SKM-1 treated with dmso at 0.1 percent for 144 hours (cell line): ENCODE data around the gene KCNT1.

Source experiments
- DNase-seq: peaks from one replicate; lab custom pipeline; 2025; ENCODE audit not compliant: unreplicated experiment; lab: John Stamatoyannopoulos, UW

KCNT1 gene

GRCh38 chr9:135794361-135794885, 92.4 kb downstream of the KCNT1 start:
- DNase-seq: no peak

GRCh38 chr9:135795391-135795790, 93.4 kb downstream of the KCNT1 start:
- DNase-seq: no peak

GRCh38 chr9:135796784-135797485, 95.0 kb downstream of the KCNT1 start:
- DNase-seq: no peak

DNA sequence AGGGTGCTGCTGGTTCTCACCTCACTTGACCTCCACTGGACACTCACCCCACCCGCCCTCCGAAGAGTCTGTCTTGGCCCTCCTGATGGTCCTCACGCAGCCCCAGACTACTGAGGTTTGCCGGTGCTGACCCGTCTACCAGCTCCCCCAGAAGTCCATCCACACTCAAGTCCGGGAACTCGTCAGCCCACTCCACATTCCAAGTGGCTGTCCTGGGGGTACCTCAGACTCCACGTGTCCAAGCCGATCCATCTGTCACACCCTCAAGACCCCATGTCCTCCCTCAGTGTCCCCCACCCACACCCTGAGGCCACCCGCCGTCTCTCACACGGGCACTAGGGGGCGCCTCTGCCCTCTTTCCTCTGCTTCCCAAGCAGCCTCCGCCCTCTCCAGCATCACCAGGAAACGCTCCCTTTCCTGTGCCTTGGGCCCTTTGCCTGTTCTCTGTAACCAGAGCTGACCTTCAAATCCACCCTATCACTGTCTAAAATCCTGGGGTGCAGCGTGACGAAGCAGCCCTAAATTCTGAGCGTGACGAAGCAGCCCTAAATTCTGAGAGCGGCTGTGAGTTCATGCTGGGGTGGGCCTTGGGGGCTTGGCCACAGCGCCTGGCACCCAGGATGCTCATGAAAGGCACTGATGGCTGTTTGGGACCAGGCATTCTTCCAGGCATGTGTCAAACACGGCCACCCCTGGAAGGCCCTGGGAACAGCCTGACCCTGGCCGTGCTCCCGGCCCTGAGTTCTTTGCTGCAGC, 95.7 kb downstream of the KCNT1 start:
- peak; percentile 12 for DNase-seq

DNA sequence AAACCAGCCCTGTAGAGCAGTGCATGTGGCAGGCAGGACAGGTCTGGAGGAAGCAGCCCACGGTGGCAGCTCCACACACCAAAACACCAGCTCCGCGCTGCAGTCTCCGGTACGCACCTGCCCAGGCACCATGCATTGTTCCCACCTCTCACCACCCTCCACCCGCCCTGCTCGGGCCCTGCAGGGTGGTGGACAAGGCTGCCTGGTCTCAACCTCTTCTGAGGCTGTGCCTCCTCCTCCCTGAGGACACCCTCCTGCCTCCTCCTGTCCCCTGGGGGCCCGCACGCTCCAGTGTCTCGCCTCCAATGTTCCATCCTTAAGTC, 96.2 kb downstream of the KCNT1 start:
- DNase-seq: no peak

DNA sequence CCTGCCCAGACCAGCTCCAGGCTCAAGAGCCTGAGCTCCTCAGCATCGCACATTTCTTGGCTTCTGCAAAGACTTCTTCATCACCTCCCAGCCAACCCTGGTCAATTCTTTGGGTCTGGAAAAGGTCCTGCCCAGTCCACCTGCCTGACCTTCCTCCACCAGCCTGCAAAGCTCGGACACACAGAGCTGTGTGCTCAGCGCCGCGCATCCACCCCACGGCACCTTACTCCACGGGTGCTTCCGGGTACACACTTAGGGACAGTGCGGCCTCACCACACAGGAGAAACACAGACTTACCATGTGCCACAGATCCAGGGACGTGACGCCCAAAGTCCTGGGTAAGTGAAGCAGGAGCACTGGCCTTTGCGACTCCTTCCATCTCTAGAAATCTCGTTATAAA, 97.3 kb downstream of the KCNT1 start:
- DNase-seq: no peak

GRCh38 chr9:135801070-135801469, 99.1 kb downstream of the KCNT1 start:
- no peak for DNase-seq

GRCh38 chr9:135802876-135803419, 101.0 kb downstream of the KCNT1 start:
- DNase-seq: no peak

- no peak for DNase-seq
Observed at GRCh38 chr9:135803441-135803840, 101.5 kb downstream of the KCNT1 start.

DNA sequence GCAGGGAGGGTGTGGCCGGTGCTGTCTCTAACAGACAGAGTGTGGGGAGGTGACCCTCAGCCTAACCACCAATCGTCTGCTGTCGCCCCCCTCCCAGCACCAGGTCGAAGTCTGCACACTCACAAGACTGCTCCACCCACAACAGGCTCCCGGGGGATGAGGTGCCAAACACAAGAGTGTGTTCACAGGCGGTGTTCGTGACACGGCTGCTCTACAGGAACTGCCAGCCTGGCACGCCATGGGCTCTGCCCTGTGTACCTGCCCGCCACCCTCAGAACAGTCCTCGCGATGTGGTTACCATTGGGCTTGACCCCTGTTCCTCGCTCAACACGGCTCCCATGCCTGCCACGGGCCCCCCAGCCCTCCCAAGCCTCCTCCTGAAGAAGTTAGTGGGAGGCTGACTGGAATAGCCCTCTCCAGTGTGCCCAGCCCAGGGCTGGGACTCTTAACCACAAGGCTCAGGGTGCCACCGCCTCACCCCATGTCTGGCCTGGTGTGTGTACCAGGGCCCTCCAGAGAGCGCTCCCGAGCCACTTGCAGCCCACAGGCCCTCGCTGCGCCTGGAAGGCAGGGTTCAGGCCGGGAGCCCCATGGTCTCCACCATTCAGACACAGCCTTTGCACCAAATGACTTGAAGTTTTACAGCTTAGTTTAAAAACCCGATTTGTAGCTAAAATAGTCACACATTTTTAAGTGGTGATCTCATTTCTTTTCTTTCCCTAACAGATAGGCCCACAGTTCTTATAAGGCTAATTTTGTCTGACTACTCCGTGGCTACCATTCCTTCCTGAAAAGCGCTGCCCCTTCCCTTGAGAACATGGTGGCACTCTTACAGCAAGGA, 102.8 kb downstream of the KCNT1 start:
- no peak for DNase-seq

- DNase-seq: no peak
Observed at GRCh38 chr9:135805422-135806022, 103.5 kb downstream of the KCNT1 start.

- DNase-seq: no peak
Observed at GRCh38 chr9:135809166-135809565, 107.2 kb downstream of the KCNT1 start.

DNA sequence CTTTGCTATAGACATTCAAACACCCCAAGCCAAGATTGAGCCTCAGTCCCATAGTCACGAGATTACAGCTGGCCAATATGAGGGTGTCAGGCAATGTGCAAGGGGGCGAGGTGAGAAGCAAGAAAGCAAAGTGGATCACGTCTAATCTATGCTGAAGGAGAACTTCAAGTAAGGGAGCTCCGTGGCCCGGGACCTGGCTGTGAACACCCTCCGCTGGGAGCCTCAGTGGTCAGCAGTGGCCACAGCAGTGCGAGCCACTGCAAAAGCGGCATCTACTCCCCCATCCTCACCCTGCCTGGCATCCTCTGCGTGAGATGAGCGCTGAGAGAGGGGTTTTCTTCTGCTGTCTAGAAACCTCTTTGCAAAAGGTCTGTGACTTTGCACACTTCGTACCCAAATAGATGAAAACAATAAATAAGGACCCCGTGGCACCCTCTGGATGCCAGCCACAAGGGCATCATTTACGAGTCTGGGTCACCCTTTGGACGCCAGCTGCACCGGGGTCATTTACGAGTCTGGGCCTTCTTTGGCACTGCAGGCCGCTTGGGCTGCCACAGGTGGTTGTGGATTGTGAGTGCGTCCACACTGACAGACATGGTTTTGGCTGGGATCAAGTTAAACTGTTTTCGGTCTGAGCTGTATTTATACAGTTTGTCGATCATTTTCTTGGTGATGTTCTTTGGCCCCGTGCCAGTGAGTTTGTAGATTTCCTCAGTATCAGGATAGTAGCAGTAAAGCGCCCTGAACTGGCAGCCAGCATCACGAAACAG, 109.0 kb downstream of the KCNT1 start:
- no peak for DNase-seq

DNA sequence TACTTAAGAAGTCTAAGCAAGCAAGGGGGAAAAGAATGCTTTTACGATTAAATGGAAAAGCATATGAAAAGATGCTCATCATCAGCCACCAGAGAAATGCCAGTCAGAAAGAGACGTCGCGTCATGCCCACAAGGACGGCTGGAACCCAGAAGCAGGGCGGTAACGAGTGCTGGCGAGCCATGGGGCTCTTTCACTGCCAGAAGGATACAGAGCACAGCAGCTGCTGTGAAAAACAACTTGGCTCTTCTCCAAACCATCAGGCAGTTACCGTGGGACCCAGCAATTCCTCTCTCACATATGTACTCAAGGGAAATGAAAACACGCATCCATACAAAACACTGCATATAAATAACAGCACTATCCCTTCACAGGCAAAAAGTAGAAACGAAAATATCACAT, 109.8 kb downstream of the KCNT1 start:
- DNase-seq: no peak

GRCh38 chr9:135812961-135813360, 111.0 kb downstream of the KCNT1 start:
- no peak for DNase-seq

DNA sequence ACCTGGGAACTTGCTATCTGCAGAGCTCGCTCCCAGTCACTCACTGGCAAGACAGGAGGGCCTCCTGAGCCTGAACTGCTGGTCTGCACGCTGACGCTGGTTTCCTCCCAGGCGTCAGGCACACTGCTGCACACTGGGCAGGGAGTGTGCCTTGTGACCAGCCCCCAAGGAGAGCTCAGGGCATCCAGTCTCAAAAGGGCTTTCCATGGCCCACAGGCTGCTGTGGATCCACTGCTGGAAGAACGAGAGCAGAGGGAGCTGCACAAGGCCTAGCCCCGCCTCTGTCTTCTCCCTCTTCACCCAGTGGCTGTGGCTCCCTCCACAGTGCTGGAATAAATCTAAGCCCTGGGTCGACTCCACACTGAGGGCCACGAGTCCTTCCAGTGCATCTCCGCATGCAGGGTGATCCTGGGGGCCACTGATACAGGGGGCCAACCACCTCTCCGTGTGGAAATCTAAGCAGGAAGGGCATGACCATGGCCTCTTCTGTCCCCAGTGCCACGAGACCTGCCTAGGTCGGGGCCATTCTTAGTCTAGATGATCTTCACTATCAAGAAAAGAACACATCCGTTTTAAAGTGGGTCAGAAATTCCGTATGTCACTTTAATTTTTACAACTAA, 111.8 kb downstream of the KCNT1 start:
- DNase-seq: no peak

- no peak for DNase-seq
Observed at GRCh38 chr9:135814421-135815095, 112.6 kb downstream of the KCNT1 start.

GRCh38 chr9:135815413-135815812, 113.4 kb downstream of the KCNT1 start:
- DNase-seq: no peak
